HG02870 (cell line): ENCODE results near the gene BEGAIN.
"Not testable (repeated sequence)": the region's sequence is repeated elsewhere in the genome, so short reads cannot be mapped to it uniquely, and the experiment has no call there.

Experiments used
- ATAC-seq: cut with Tn5 transposase; IDR thresholded peaks from one replicate; pipeline ENCODE4 v1.9.1; 2021; ENCODE audit warnings: mild to moderate bottlenecking, moderate library complexity; ENCODE audit not compliant: unreplicated experiment

BEGAIN gene

GRCh38 chr14:100525615-100526014 lies 61.6 kb downstream of the BEGAIN start:
- no peak for ATAC-seq

GRCh38 chr14:100524933-100525243 lies 62.3 kb downstream of the BEGAIN start:
- ATAC-seq, result no peak

DNA sequence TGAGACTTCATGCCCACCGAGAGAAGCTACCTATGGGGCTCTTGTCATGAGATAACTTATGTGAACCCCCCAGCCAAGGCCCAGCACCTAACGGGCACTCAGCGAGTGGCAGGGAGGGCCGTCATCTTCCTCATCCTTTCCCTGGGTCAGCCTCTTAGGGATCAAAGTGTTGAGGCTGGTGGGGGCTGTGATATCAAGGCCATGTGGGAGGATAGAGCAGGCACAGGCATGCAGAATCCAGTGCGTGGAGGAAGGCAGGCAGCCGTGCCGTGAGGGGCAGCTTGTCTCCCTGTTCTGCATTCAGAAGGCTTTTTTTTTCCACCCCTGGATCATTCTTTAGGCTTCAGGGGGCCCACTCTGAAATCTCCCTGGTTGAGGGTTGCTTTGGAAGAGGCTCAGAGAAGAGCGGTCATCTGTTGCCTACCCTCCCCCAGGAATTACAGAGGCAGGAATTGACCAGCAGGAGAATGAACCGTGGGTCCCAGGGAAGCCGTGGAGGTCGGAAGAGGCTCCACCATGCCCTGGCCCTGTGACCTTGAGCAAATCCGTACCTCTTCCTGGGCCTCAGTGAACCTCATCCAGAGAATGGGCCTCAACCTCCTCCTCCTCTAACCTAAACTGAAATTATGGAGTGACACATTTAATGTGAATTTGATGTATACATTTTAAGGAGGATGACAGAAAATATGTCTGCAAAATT lies 62.8 kb downstream of the BEGAIN start:
- ATAC-seq, result no peak

DNA sequence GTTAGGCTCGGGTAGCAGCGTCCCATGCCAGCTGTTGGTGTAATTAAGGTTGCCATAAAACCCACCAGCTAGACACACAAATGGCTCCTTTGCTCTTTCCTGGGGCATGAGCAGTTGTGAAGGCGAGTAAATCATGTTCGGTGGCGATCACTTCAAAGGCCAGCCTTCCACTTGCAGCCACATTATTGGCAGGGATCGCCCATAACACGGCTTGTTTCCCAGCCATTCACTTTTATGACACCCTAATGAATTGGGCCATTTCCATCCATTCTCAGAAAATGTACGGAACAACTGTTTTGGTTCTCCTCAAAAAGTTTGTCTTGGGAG lies 63.4 kb downstream of the BEGAIN start:
- ATAC-seq, result no peak

- no peak for ATAC-seq
Measured at GRCh38 chr14:100523131-100523842, 63.9 kb downstream of the BEGAIN start.

DNA sequence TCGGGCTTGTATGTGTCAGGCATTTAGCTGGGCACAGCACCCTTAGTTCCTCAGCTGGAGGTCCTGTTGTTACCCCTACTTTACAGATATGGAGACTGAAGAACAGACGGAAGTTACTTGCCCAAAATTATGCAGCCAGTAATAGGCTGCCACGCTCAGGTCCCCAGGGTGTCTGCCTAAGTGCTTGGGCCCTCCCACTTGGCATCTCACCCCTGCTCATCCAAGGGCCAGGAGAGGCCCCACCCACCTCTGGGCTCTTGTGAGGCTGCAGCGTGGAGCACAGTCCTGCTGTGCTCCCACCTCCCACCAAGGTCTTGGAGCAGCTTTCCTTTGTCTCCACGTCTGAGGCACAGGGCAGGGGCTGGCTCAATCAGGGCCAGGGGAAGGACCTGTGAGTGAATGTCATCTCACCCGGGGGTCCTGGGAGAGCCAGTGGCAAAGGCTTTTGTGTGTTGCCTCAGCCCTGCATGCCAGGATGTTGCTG lies 64.6 kb downstream of the BEGAIN start:
- no peak for ATAC-seq

DNA sequence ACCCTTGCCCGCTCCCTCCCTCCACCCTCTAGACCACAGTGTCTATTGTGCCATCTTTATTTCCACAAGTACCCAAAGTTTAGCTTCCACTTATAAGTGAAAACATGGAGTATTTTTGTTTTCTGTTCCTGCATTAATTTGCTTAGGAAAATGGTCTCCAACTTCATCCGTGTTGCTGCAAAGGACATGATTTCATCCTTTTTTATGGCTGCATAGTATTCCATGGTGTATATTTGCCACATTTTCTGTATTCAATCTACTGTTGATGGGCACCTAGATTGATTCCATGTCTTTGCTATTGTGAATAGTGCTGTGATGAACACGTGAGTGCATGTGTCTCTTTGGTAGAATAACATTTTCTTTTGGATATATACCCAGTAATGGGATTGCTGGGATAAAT lies 81.2 kb downstream of the BEGAIN start:
- ATAC-seq, result not testable (repeated sequence)

- ATAC-seq, result no peak
Measured at GRCh38 chr14:100504372-100505078, 82.7 kb downstream of the BEGAIN start.

DNA sequence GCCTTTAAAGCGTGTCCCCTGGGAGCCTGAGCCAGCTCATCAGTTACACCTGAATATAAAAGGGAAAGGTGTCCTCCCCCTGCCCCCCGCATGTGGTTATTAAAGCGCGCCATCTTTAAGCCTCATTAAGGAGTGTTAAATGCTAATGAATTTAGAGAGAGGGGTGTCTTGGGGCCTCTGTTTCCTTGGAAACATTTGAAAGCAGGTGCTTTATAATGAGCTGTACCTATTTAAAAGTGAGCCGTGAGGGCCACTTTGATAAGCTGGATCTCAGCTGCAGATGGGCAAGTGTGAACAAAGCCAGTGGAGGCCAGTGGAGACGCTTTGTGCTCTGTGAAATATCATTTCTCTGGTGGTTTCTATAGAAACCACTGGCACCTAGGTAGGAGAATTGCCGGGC lies 84.0 kb downstream of the BEGAIN start:
- ATAC-seq, result no peak

- ATAC-seq, result no peak
Measured at GRCh38 chr14:100502622-100503220, 84.5 kb downstream of the BEGAIN start.

DNA sequence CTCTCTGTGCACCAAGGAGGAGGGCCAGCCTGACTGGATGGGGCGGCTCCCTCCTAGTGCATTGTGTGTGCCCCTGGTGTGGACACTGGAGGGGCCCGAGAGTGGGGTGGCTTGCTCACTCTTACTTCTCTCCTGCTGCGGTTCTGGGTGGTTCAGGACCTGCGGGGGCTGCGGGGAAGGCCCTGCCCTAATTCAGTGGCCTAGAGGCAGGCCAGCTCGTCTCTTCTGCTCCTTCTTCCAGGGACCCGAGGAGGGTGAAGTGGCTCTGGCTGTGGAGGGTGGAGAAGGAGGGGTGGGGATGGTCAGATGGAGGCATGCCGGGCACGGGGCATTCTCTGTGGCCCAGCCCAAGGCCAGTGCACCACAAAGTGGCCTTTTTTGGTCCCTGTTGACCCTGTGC lies 87.1 kb downstream of the BEGAIN start:
- no peak for ATAC-seq

DNA sequence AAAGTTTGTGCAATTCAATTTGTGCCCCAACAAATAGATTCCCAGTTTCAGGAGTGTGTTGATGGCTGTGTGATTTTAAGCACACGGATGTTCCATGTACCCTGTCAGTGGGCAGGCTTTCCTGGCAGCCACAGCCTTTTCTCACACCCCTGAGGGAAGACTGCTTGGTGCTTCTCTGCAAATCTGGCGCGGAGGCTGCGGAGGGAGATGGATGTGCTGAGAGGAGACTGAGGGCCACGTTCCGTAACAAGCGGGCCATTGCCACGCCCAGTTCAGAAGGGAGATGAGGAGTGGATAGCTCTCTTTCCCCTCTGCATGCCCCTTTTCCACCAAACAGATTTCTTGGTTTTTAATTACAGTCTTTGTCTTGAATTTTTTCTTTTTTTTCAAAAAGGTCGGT lies 89.1 kb downstream of the BEGAIN start:
- no peak for ATAC-seq

GRCh38 chr14:100495917-100496316 lies 91.3 kb downstream of the BEGAIN start:
- ATAC-seq, result no peak

DNA sequence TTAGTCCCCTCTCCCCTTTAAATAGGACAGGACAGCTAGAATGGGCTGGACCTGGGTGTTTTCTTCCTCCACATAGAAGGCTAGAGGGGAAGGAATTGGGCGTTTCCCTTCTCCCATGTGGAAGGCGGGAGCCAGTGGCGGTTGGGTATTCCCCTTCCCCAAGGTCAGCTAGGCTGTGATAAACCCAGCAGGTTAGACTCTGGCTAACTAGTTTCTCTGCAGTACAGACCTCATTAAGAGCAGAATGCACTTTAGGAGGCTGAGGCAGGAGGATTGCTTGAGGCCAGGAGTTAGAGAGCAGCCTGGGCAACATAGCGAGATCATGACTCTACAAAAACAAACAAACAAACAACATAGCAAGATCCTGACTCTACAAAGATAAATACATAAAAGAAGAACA lies 92.6 kb downstream of the BEGAIN start:
- no peak for ATAC-seq

GRCh38 chr14:100490252-100490651 lies 97.0 kb downstream of the BEGAIN start:
- ATAC-seq, result no peak

GRCh38 chr14:100488057-100488456 lies 99.2 kb downstream of the BEGAIN start:
- ATAC-seq, result no peak

GRCh38 chr14:100487304-100487703 lies 99.9 kb downstream of the BEGAIN start:
- no peak for ATAC-seq
